ENCODE data around the gene KIF26B.

Gene KIF26B

DNA sequence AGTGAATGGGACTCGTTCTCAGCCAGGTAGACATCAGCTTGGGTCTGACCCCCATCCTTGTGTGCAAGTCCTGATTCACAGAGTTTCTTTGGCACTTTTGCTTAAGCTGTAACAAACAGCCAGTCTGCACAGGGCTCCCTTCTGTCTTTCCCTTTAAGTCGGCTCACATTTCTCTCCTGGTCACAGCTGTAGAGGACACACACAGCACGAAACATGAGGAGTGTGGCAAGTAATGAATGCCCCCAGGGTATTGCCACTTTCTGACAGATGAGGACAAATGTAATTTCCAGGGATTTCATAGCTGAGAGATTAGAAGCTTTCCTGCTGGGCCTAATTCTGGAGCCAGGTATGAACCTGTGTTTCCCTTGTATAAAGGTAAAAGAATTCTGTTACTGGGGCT lies 423.5 kb downstream of the KIF26B start:
- no peaks in the 10 kb centered on the region for H3K4me1 ChIP-seq (ENCODE audit: low read length)
- H3K4me2 ChIP-seq (ENCODE audit: low read length) = no peak overlapping the region
- no peak overlapping the region for H3K4me3 ChIP-seq (ENCODE audit: low read length)
- no peaks in the 10 kb centered on the region for H3K9me3 ChIP-seq (ENCODE audit: insufficient read depth, low read length)
- no peaks in the 10 kb centered on the region for H3K36me3 ChIP-seq (replicated peaks; ENCODE audit: low read depth, low read length)
- H3K79me2 ChIP-seq (ENCODE audit: low read length) = no peaks in the 10 kb centered on the region
- TF ChIP-seq, protein P1, sequence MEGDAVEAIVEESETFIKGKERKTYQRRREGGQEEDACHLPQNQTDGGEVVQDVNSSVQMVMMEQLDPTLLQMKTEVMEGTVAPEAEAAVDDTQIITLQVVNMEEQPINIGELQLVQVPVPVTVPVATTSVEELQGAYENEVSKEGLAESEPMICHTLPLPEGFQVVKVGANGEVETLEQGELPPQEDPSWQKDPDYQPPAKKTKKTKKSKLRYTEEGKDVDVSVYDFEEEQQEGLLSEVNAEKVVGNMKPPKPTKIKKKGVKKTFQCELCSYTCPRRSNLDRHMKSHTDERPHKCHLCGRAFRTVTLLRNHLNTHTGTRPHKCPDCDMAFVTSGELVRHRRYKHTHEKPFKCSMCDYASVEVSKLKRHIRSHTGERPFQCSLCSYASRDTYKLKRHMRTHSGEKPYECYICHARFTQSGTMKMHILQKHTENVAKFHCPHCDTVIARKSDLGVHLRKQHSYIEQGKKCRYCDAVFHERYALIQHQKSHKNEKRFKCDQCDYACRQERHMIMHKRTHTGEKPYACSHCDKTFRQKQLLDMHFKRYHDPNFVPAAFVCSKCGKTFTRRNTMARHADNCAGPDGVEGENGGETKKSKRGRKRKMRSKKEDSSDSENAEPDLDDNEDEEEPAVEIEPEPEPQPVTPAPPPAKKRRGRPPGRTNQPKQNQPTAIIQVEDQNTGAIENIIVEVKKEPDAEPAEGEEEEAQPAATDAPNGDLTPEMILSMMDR (IDR thresholded peaks at IDR 0.05; ENCODE audit: low read depth, low read length) = no peak
- no peak for TF ChIP-seq EZH2phosphoT487 (IDR thresholded peaks at IDR 0.05; ENCODE audit: low read depth)
- no peaks in the 10 kb centered on the region for H4K20me1 ChIP-seq (ENCODE audit: insufficient read depth, low read length)
- no peak overlapping the region for H2AFZ ChIP-seq (ENCODE audit: low read depth, low read length)
- no peak overlapping the region for H3K27ac ChIP-seq (ENCODE audit: low read length)
- H3K9ac ChIP-seq (ENCODE audit: low read length) = no peak overlapping the region
- H3K27me3 ChIP-seq (ENCODE audit: low read depth, low read length) = peaks cover 37% of the 10 kb centered on the region

DNA sequence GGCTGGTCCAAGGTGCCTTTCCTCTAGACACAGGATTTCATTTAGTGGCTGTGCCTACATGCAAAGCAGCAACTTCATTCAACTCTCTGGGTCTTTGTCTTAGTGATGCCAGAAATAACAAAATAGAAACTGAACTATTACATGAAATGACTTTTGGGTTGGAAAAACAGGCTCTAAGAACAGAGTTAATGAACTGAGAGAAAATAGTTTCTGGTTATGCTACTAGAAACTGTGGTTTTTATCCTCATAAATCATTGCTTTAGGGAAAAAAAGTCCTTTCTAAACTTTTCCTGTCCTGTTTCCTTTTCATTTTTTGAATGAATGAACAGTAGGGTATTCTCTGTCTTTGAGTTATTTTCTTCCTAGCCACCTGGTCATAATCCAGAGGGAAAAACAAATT lies 424.0 kb downstream of the KIF26B start:
- TF ChIP-seq, protein P1 (IDR thresholded peaks at IDR 0.05; ENCODE audit: low read depth, low read length) = no peak
- no peak for TF ChIP-seq EZH2phosphoT487 (IDR thresholded peaks at IDR 0.05; ENCODE audit: low read depth)
- no peaks in the 10 kb centered on the region for H3K4me1 ChIP-seq (ENCODE audit: low read length)
- H3K4me3 ChIP-seq (ENCODE audit: low read length) = no peak overlapping the region

DNA sequence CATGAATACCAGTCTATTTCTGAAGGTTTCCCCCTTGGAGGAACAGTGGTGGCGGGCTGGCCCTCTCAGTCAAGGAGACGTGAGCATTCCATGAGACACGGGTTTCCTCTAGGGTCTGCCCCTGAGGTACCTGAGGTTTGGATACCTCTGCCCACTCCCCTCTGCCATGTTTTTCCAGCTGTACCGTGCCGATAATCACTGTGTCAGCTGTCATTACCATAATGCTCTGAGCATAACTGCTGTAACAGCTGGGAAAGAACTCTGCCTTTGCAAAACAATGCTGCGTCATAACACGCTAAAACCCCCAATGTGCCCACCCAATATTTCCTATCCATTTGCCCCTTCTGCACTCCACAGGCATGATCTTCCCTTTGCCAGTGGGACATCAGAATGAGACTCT lies 425.1 kb downstream of the KIF26B start:
- H3K27ac ChIP-seq (ENCODE audit: low read length) = no peak overlapping the region
- H3K79me2 ChIP-seq (ENCODE audit: low read length) = no peaks in the 10 kb centered on the region
- H3K27me3 ChIP-seq (ENCODE audit: low read depth, low read length) = peaks cover 43% of the 10 kb centered on the region
- H3K36me3 ChIP-seq (replicated peaks; ENCODE audit: low read depth, low read length) = no peaks in the 10 kb centered on the region
- H2AFZ ChIP-seq (ENCODE audit: low read depth, low read length) = no peak overlapping the region
- H3K4me2 ChIP-seq (ENCODE audit: low read length) = no peak overlapping the region
- no peak overlapping the region for H3K4me3 ChIP-seq (ENCODE audit: low read length)
- TF ChIP-seq EZH2phosphoT487 (IDR thresholded peaks at IDR 0.05; ENCODE audit: low read depth) = no peak
- TF ChIP-seq, protein P1 (IDR thresholded peaks at IDR 0.05; ENCODE audit: low read depth, low read length) = no peak
- no peaks in the 10 kb centered on the region for H3K9me3 ChIP-seq (ENCODE audit: insufficient read depth, low read length)
- no peaks in the 10 kb centered on the region for H4K20me1 ChIP-seq (ENCODE audit: insufficient read depth, low read length)
- no peaks in the 10 kb centered on the region for H3K4me1 ChIP-seq (ENCODE audit: low read length)
- H3K9ac ChIP-seq (ENCODE audit: low read length) = no peak overlapping the region

More for the DNA sequence above, 424.0 kb downstream of the KIF26B start:
- Histone ChIP-seq H3K27ac (ENCODE audit: low read length) (no peak overlapping the region), H2AFZ (ENCODE audit: low read depth, low read length) (no peak overlapping the region), H3K4me2 (ENCODE audit: low read length) (no peak overlapping the region), H3K9me3 (ENCODE audit: insufficient read depth, low read length) (no peaks in the 10 kb centered on the region), H3K79me2 (ENCODE audit: low read length) (no peaks in the 10 kb centered on the region), H3K27me3 (ENCODE audit: low read depth, low read length) (peaks cover 38% of the 10 kb centered on the region), H4K20me1 (ENCODE audit: insufficient read depth, low read length) (no peaks in the 10 kb centered on the region), H3K9ac (ENCODE audit: low read length) (no peak overlapping the region), H3K36me3 (replicated peaks; ENCODE audit: low read depth, low read length) (no peaks in the 10 kb centered on the region)

- Histone ChIP-seq H2AFZ (ENCODE audit: low read depth, low read length) (no peak overlapping the region), H3K36me3 (replicated peaks; ENCODE audit: low read depth, low read length) (no peaks in the 10 kb centered on the region), H3K9me3 (ENCODE audit: insufficient read depth, low read length) (no peaks in the 10 kb centered on the region), H3K4me2 (ENCODE audit: low read length) (no peak overlapping the region), H3K4me3 (ENCODE audit: low read length) (no peak overlapping the region), H3K27ac (ENCODE audit: low read length) (no peak overlapping the region), H3K27me3 (ENCODE audit: low read depth, low read length) (peaks cover 47% of the 10 kb centered on the region), H3K4me1 (ENCODE audit: low read length) (no peaks in the 10 kb centered on the region), H3K9ac (ENCODE audit: low read length) (no peak overlapping the region), H4K20me1 (ENCODE audit: insufficient read depth, low read length) (no peaks in the 10 kb centered on the region), H3K79me2 (ENCODE audit: low read length) (no peaks in the 10 kb centered on the region)
- TF ChIP-seq EZH2phosphoT487 (IDR thresholded peaks at IDR 0.05; ENCODE audit: low read depth) = no peak
- TF ChIP-seq, protein P1 (IDR thresholded peaks at IDR 0.05; ENCODE audit: low read depth, low read length) = no peak
Observed at GRCh38 chr1:245580651-245581050, 425.9 kb downstream of the KIF26B start.

All from OCI-LY3 (cell line).